ENCODE measurements around the gene COG5.

DNA sequence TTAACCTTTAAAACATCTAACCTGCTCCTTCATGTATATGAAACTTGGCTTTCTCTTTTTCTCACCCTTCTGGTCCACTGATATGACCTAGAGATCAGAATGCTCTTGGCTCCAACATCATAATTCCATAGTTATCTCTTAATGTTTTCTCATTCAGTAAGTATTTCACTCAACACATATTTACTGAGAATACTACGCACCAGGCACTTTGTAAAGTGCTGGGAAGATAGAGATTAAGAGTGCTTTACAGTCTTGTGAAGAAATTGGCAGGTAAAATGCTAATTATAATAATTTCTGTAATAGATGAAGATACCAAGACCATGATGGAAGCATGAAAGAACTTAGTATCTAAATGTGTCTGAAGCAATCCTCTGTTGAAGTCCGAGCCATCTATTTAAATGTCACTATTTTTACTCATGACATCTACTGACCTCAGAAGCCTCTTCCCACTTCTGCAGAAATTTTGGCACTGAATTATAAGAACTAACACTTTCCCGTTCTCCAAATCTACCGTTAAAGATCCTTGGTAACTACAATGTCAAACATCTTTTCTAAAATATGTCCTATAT is 278.7 kb downstream of the COG5 start:
- TF ChIP-seq FOXJ3 (CRISPR knock-in tag; IDR thresholded peaks at IDR 0.05): no peak
- TF ChIP-seq TFAM (CRISPR knock-in tag; conservative IDR thresholded peaks at IDR 0.05): no peak
